Measurements from ENCODE around the gene EFCAB6. TPM values are rescaled to one million over a fixed set of nuclear protein-coding genes. Genes with fewer than 3 reads are reported as not detected.

The EFCAB6 gene
- total and polyA plus RNA-seq, 9 of the 15 experiments (the other 6 are each of a cell fraction or from before 2014, with no cell fraction given) = 0.06 TPM; not detected in 8

GRCh38 chr22:43505423-43505822 is 306.7 kb downstream of the EFCAB6 start:
- FAIRE-seq (no peak), ATAC-seq (no peak), DNase-seq (ENCODE audit: extremely low read depth in 1 of 4, low spot score in 3 of 4) (no peak)
- ChIA-PET POLR2A (no interaction called here), CTCF (ENCODE audit: low intra/inter-chr PET ratio) (no interaction called here)
- Histone ChIP-seq H3K36me3 (ENCODE audit: control insufficient read depth, insufficient read depth, low read length) (no peaks in the 10 kb centered on the region), H3K9ac (ENCODE audit: insufficient read depth in 1 of 2, low read depth in 2 of 2, low read length in 2 of 2) (no peak overlapping the region), H3K79me2 (ENCODE audit: control insufficient read depth, insufficient read depth, low read length) (no peaks in the 10 kb centered on the region), H4K20me1 (replicated peaks; ENCODE audit: control insufficient read depth, insufficient read depth, low read length) (no peaks in the 10 kb centered on the region), H3K4me3 (no peak overlapping the region), H3K9me3 (replicated peaks; ENCODE audit: control insufficient read depth, insufficient read depth, low read depth, low read length) (no peaks in the 10 kb centered on the region), H3K27me3 (ENCODE audit: control insufficient read depth in 2 of 2, insufficient read depth in 2 of 2, low read length in 2 of 2) (no peaks in the 10 kb centered on the region), H3K4me2 (ENCODE audit: insufficient read depth, low read length) (no peak overlapping the region), H2AFZ (ENCODE audit: low read depth, low read length) (no peak overlapping the region), H3K27ac (ENCODE audit: extremely low read depth, low read depth, low read length) (no peak overlapping the region), H3K9me1 (ENCODE audit: control insufficient read depth, insufficient read depth, low read length) (no peaks in the 10 kb centered on the region), H3K4me1 (replicated peaks in 1 of 2; ENCODE audit: control insufficient read depth in 2 of 2, insufficient read depth in 2 of 2, low read length in 2 of 2) (no peaks in the 10 kb centered on the region)
- no TSS peak for BruUV-seq (replicated peaks)
- intact Hi-C loops (cut with micrococcal nuclease) (no loop called here), in situ Hi-C loops (cut with MboI) (no loop called here)
- 4% methylated on average over 5 of the region's 14 CpGs for WGBS (ENCODE audit: insufficient coverage, low coverage, missing lambda C conversion rate)
- TF ChIP-seq FOXK2 (conservative IDR thresholded peaks at IDR 0.05 in 1 of 2, IDR thresholded peaks at IDR 0.05 in 1 of 2; ENCODE audit: low read depth in 2 of 2) (no peak), ZNF318 (IDR thresholded peaks at IDR 0.05; ENCODE audit: borderline replicate concordance in 1 of 2, low read depth in 1 of 2) (no peak), NCOR1 (IDR thresholded peaks at IDR 0.05) (no peak), BDP1 (IDR thresholded peaks at IDR 0.05; ENCODE audit: insufficient read depth, insufficient read length) (no peak), STAT6 (CRISPR knock-in tag; IDR thresholded peaks at IDR 0.05) (no peak), CHD1 (IDR thresholded peaks at IDR 0.05; ENCODE audit: low read length) (no peak), FOXK1 (CRISPR knock-in tag; IDR thresholded peaks at IDR 0.05; ENCODE audit: borderline replicate concordance) (no peak), ZNF561 (CRISPR knock-in tag; conservative IDR thresholded peaks at IDR 0.05) (no peak), ETS2 (tag; IDR thresholded peaks at IDR 0.05; ENCODE audit: borderline replicate concordance, poor library complexity, severe bottlenecking) (no peak), POLR2G (IDR thresholded peaks at IDR 0.05; ENCODE audit: low read depth, low read length) (no peak)

Data from K562 (cell line).